NCI-H2107 (cell line): Measurements from ENCODE around the gene SELENOM.
"Not testable (repeated sequence)": the region's sequence is repeated elsewhere in the genome, so short reads cannot be mapped to it uniquely, and the experiment has no call there.

ENCODE experiments used
- DNase-seq: peaks from one replicate; lab custom pipeline; 2025; lab: John Stamatoyannopoulos, UW

Gene SELENOM

DNA sequence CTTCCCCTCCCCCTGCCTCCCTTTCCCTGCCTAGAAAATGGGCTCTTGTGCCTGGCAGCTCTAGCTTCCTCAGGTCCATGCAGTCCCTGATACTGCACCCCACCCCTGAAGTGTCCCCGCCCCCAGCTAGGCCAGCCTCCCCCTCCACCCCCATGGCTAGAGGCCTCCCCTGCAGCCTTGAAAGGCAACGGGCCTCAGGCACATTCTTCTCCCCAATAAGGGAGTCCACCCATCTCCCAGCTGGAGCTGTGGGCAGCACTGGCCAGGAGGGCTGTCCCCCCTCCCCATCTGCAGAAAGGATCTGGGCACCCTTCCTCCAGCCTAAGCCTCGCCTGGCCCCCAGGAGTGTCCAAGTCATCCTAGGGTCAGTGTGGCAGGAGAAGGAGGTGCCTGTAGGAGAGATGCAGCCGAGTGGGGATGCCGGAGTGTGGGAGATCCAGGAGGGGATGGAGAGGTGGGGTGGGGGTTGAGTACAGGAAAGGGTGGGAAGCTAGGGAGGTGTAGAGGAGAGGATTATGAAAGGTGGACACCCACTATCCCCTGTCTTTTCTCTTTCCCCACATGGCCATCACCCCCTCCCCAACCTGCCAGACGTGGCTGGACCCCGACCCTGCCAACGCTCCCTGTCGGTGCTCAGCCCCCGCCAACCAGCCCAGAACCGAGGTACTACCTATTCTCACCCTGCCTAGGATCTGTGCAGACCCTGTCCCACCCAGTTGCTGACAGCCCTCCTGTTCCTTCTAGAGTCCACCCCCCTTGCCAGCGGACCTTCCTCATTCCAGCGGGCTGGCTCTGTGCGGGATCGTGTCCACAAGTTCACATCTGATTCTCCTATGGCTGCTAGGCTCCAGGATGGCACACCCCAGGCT, 16.9 kb downstream of the SELENOM start:
- no peak for DNase-seq

DNA sequence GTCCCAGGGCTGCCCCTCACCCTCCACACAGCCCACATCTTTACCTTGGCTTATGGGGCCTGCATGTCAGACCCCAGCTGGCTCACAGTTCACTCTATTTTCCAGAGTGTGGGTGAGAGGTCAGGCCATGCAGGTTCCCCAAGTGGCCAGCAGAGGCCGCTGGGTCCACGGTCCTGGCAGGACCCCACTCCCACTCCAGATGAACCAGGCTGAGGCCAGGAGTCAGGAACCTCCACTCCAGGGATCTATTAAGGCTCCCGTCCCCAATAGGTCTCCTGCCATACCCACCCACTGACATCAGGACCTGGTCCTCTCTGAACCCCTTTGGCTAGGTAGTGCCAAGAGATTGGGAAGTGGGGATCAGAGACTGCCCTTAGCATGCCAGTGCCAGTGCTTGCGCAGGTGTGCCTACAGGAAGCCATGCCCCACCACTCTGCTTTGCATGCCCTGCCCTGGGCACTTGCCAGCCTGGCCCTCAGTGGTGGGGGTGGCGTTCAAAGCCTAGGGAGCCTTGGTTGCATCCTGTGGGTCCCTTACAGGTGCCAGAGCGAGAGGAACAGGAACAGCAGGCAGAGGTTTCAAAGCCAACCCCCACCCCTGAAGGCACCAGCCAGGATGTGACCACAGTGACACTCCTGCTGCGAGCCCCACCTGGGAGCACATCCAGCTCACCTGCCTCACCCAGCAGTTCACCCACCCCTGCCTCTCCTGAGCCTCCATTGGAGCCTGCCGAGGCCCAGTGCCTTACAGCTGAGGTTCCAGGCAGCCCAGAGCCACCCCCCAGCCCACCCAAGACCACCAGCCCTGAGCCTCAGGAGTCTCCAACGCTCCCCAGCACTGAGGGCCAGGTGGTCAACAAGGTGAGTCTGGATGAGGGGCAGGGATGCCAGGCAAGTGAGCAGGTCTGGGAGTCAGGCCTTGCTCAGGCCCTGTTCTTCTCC, 17.9 kb downstream of the SELENOM start:
- no peak for DNase-seq

DNA sequence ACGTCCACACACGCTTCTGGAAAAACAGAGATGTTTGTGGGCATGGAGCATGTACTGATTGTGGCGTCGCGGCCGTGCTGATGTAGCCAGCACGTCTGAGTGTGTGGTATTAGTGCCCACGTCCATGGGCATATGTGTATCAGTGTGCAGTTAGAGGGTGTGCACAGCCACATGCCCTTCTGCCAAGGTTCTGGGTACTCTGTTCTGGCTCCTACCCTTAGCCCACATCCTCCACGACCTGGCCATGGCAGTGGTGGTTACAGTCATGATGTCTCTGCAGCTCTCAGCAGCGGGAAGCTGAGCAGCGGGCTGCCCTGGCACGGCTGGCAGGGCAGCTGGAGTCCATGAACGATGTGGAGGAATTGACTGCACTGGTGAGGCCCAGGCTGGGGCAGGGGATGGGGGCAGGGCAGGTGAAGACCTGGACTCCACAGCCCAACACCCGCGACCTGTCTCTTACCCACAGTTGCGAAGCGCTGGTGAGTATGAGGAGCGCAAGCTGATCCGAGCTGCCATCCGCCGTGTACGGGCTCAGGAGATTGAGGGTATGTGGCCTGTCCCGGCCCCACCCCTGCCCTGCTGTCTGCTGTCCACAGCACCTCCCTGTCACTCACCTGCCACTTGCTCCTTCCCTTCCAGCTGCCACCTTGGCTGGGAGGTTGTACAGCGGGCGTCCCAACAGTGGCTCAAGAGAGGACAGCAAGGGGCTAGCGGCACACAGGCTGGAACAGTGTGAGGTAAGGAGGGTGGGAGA, 19.0 kb downstream of the SELENOM start:
- no peak for DNase-seq

DNA sequence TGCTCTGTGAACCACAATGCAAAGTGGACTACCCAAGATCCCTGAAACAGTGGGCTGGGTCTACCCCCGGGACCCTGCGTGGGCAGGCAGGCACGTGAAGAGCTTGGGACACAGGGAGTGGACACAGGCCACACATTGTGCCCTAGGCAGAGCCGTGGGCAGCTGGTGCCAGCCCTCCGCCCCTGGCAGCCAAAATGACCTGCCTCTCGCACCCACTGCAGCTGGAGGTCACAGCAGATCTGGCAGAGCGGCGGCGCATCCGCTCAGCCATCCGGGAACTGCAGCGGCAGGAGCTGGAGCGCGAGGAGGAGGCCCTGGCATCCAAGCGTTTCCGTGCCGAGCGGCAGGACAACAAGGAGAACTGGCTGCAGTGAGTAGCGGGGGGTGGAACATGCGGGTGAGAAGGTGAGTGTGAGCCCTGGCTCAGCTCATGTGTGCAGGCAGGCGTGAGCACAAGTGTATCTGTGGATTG, 19.6 kb downstream of the SELENOM start:
- DNase-seq, result no peak

DNA sequence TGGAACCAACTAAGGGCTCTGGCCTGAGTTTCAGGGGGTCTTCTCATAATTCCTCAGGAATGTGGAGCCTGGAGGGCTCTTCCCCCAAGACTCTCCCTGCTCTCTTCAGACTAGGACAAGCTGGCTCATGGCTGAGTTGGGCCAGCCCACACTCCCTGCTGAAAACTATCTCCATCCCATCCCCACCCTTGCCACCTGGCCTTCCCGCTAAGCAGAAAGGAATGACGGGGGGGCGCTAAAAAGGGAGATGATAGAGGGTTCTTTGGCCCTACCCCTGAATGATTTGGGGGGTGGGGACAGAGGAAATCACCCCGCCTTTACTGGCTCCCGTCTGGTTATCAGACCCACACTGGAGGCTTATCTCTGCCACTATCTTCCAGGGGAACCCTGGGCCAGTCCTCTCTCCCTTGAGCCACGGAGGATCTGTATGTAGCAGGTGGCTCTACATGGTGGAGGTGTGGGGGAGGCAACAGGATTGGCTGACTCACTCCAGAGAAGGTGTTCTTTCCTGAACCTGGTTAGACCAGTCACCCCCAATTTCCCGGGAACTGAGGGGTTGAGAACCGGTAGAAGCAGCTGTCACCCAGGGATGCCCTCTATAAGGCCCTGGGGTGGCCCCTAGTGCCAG, 20.6 kb downstream of the SELENOM start:
- no peak for DNase-seq

DNA sequence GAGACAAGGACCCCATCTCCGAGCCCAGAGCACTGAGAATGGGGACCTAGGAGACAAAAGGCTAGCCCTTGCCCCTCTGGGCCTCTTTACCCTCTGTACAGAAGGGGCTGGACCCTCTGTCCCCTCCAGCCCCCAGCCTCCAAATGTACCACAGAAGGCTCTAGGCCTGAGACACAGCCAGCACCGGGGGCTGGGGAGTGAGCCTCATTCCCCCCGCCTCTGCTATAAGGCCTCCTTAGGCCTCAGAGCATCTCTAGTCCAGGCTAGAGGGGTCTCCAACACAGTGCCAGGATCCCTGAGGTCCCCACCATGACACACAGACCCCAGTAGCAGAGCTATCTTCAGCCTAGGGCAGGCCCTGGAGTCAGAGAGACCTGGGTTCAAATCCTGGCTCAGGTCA, 21.4 kb downstream of the SELENOM start:
- DNase-seq, result no peak

DNA sequence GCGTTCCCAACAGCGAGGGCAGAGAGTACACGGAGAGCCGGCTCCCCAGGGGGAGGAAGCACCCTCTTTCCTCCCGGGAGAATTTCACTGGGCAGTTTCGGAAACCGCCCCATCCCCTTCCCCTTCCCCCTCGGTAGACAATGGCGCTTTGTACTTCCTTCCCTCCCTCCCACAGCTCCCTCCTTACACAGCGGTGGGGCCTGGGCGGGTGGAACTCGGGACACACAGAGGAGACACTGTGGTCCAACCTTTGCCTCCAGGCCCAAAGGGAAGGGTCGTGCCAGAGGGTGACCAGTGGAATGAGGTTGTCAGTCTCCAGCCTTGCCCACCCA, 21.9 kb downstream of the SELENOM start:
- no peak for DNase-seq

DNA sequence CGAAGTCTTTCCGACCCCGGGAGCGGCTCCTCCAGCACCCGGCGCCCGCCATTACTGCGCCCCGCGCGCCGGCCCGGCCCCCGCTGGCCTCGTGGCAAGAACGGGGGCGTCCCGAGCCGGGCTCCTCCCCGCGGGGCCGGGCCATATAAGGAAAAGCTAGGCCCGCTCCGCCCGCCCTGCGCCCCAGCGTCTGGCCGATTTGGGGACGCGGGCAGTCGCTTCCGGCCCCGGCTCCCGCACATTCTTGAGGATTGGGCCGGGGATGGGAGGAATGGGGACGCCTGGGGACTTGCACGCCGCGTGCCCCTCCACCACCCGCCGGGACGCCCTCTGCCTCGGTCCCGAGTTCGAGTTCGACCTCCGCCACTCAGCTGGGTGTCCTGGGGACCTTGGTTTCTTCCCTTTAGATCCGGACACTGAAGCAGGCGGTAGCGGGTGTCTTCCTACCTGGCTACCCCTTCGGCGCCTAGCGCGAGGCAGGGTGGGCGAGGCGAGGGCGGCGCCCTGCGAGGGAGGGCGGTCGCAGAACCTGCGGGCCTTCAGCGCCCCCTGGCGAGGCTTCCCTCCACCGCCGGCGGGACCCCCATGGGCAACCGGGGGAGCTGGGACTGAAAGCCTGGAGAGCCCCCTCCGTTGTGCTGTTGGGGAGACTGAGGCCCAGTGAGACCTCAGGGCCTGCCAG, 22.4 kb downstream of the SELENOM start:
- DNase-seq, result no peak

DNA sequence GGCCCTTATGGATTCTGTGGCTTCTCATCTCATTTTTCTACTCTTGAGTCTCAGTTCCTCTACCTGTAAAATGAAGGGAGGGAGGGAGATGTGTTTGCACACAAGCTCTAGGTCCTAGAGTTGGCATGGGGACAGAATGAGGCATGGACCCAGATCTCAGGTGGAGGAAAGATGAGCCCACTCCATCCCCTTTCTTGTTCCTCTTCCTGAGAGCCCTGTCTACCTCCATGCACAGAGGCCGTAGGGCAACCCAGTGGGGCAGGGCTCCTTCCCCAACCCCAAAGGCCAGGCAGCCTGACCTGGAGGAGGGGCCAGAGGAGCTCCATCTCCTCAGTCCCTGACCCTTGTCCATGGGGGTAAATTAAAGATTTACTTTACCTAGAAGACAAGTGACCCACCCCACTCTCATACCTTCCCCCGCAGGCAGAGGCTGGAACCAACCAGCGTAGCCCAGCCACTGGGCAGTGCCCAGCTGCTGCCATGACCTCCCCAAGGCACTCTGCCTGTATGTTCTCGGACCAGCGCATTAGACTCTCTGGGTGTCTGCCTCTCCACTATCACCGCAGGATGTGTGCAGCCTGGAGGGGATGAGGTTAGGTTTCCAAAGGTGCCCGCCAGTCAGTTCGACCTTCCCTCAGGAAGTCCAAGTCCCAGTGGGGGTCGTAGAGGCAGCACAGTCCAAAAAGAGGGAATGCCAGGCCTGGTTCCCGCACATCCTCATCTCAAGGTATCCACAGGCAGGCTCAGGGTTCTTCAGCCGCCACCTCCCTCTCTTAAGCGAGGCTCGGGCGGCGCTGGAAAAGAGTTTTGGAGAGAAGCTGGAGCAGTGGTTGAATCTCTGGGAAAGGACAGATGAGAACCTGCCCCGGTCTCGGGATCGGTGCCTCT, 23.2 kb downstream of the SELENOM start:
- DNase-seq, result no peak

DNA sequence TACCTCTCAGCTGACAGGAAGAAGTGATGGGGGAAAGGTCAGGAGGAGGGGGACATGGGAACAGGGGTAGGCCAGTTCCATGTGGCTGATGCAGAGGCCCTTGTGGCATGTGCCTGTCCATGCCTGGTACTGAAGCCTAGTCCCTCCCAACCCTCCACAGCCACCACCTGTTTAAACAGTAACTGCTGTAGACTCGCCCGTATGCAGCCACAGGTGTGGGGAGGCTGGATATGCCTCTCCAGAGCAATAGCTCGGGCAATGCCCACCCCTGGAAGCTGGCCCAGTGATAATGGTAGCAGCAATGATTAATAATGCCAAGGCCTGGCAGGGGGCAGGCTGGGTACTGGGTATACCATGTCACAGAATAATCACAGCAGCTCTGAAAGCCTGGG, 24.0 kb downstream of the SELENOM start:
- DNase-seq, result no peak

DNA sequence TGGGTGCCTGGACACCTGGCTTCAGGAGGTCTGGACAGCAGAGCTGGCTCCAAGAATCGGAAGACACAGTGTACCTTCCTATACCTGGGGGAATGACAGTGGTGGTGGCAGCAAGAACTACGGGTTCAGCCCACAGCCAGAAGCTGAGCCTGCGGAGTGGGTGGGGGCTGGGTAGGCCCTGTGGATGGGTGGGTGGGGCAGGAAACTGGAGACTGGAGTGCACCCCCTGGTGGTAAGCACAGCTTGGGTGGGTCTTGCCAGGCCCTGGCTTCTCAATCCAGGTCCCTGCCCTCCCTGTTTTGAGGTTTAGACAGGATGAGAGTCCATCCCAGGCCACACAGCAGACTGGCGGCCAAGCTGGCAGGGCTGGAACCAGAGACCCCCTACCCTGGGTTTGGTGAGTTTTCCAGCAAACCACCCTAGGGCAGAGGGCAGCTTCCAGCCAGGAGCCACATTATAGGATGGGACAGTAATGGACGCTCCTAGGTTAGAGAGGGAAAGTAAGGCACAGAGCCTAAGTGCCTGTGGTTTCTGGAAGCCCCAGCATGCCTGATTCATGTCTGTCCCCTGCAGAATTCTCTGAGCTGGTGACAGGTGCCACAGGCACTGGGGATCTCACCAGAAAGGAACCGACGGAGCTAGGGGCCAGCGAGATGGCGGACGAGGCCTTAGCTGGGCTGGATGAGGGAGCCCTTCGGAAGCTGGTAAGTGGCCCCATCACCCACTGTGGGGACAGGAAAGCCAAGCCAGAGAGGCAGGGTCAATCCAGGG, 24.6 kb downstream of the SELENOM start:
- DNase-seq, result no peak

DNA sequence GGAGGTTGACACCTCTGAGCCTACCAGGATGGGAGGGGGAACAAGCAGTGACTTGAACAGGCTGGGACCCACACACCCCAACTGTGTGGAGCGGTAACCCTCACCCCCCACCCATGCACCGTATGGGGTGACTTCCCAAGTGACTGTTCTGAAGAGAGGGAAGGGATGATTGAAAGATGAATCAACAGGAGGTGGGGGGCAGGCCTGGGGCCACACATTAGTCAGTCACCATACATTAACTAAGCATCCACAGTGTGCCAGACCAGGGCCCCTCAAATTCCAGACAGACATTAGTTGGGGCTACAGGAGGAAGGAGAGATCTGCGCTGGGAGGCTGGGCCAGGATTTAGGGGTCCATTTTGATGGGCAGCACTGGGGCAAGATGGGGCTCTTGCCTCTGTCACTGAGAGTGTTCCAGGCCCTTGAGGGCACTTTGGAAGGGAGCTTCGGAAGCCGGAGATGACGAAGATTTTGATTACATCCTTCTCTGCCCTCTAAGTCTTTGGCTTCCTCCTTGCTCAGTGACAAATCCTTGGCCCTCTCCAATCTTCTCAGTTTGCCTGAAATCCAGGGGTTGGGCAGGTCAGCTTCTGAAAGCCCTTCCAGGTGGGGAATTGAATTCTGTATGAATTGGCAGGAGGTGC, 25.3 kb downstream of the SELENOM start:
- no peak for DNase-seq

DNA sequence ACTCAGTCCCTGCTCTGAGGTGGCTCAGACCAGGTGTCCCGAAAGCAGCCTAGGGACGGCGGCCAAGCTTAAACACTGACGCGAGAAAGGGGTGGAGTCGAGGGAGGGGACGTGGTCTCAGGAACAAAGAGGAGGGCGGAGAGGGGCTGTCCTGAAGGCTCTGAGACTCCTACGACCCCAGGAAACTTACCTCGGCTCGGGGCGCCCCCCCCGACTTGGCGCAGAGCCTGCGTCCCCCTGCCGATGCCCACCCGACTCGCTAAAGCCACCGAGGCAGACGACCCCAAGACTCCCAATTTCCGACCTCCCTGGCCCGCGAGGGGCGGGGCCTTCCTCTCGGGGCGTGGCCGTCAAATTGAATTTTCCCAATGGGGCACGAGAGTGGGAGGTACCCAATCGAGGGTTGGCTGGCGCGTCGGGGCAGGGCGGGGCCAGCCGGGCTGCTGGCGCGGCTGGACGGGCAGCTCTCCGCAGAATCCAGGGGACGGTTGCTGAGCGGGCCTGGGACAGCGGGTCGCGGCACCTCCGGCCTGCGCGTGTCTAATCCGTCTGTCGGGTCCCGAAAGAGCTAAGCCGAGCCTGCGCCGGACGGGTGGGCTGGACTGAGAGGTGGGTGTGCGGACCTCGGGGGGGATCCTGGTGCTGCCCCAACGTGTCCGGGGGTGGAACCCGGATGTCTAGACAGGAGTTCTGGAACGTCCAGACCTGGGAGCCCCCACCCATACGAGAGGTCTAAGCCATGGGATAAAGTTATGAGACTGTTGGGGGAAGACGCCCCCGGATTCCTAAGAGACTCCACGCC, 26.3 kb downstream of the SELENOM start, which contains the start of gene SMTN:
TSS of gene SMTN (plus strand) at position 471 of the 802 bp plus-strand sequence. CDS start 1,941 bp downstream, outside the sequence.
- DNase-seq, result peak; percentile 33

DNA sequence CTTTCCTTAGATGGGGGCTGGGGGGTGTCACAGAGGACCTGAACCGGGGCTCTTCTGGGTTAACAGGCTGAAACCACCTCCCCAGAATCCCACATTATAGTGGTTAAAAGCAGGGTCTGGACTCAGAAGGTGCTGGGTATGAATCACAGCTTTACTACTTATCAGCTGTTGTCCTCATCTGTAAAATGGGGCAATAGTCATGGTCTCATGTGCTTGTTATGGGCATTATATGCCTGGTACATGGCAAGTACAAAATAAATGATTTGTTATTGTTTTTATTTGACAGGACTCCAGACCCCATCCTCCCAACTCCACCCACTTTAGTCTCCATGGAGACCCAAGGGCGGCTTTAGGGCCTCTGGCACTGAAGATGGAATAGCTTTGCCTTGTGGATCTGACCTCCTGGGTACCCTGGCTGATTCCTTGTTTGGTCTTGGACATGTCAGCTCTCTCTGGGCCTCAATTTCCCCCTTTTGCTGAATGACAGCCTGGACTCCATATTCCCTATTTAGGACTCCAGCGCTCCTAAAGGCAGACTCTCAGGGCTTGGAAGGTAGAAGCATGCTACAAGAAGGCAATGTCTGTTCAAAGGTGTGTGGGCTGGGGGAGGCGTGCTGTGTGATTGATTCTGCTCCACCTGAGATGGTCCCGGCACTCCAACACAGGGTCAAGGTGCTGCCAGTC, 27.1 kb downstream of the SELENOM start:
- no peak for DNase-seq

DNA sequence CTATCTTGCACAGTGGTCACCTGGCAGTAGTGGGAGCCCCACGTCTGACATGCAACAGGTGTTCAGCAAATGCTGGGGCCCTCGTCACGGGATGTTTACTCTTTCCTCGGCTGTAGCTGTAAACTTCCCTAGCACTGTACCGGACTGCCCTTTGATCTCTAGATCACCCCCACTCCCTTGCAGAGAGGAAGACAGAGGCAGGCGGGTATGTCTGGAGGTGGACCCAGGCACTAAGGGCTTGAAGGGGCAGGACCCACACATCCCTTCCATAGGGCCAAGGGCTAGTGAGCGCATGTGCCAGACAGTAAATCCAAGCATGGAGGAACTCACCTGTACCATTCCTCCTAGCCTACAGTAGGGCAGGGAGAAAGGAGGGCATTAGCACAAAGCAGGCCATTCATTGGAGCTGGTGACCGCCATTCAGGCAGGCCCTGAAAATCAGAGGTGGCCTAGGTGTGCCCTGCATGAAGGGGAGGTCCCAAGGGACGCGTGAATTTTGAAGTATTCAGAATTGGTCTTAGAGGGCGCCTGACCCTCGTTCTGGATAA, 28.2 kb downstream of the SELENOM start:
- no peak for DNase-seq

DNA sequence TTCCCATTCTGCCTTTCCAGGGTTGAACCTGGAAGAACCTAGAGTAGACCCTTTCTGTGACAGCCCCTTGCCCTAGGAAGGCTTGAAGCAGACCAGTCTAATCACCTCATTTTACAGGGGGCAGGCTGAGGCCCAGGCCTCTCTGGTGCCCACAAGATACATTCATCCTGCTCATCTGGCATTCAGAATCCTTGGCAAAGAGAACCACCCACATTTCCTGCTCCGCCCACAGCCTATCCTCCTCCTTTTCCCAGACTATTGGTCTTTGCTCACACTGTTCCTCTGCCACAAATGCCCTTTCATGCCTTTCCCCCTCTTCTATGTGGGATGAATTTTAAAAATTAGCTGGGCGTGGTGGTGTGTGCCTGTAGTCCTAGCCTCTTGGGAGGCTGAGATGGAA, 29.0 kb downstream of the SELENOM start:
- DNase-seq, result not testable (repeated sequence)

DNA sequence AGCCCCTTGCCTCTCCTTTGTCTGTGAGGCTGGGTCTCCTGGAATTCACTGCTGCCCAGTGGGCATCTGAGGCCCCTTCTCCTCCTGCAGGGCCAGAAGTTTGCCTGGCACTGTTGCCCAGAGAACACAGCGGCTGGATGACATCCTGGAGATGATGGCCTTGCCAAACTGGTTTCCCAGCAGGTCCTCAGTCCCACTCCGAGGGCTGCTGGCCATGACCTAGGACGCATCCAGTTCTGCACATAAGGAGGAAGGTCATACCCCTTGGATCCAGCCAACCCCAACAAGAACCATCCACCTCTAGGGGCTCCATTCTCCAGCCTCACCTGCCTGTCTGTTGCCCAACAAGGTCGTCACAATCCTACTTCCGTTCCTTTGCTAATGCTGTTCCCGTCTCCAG, 29.7 kb downstream of the SELENOM start:
- DNase-seq, result no peak
